GM12892 (cell line): Measurements from ENCODE around the gene FBXW12.

Source experiments
- DNase-seq: peaks from one replicate; pipeline ENCODE4 v3.0.0; 2011; ENCODE audit not compliant: insufficient read length
- FAIRE-seq: peaks from 2 replicates; lab custom pipeline; 2011; peaks lifted over from hg19 to GRCh38; lab: Jason Lieb, UNC
- POLR2A ChIP-seq: IDR thresholded peaks from 2 replicates; pipeline ENCODE4 v1.6.1; 2011; ENCODE audit warnings: low read depth, low read length, control low read depth
- POLR2AphosphoS5 ChIP-seq: IDR thresholded peaks from 2 replicates; pipeline ENCODE4 v1.6.1; 2011; ENCODE audit warnings: low read depth, low read length, control low read depth
- TAF1 ChIP-seq: IDR thresholded peaks from 2 replicates; pipeline ENCODE4 v1.6.1; 2011; ENCODE audit warnings: low read depth, mild to moderate bottlenecking, control low read depth, low read length, borderline replicate concordance

Gene FBXW12

DNA sequence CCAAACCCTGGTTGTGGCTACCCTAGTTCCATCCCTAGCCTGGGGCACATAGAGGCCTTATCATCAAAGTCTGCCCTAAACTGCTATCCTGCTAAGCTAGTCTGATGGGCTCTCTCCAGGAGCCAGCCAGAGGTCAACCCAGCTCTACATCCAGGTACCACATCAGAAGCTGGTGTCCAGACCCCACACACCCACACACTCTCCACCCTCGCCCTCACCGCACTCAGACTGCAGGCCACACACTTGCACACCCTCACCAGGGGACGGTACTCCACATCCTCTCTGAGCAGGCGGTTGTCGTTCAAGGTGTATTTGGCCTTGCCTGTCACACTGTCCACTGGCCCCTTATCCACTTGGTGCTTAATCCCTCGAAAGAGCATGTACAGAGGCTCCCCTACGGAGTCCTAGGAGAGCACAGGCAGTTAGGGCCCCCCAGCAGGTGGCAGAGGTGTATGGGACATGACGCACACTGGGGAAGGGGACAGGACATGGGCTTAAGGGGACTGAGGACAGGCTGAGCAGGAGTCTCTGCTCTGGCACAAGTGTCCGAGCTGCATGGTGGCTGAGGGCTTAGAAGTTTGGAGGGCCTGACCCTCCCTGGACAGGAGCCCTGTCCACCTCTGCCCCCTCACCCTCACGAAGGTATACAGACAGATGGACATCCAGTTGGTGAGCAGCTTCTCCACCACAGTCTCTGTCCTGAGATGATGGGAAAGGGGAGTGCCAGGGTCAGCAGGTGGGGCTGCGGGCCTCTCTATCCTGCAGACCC lies 39.8 kb downstream of the FBXW12 start:
- no peak for TF ChIP-seq POLR2A
- FAIRE-seq (no peak), DNase-seq (no peak)

DNA sequence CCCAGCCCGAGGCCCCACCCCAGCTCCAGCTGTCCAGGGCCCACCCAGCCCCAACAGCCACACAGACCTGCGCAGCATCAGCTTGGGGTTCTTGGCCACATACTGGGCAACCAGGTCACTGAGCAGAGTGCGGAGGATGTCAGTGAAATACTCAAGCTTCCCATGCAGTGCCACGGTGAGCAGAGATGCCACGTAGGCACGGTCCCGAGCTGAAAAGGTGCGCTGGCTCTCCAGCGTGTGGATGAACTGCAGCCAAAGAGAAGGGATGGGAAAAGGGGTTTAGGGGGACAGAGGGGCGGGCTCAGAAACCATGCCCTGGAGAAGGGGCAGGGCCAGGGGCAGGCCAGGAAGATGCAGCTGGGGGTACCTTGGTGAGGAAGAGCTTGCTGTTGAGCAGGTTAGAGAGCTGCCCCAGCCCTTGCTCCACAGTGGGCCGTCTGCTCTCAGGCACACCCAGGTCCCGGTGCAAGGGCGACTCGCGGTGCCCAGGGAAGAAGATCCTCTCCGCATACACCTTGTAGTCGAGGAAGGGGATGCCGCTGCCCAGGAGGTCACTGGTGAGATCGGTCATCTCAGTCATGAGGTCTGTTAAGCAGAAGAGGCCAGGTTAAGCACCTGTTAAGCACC lies 40.5 kb downstream of the FBXW12 start:
- TF ChIP-seq TAF1 (no peak), POLR2AphosphoS5 (no peak), POLR2A (no peak)
- DNase-seq (no peak), FAIRE-seq (no peak)

DNA sequence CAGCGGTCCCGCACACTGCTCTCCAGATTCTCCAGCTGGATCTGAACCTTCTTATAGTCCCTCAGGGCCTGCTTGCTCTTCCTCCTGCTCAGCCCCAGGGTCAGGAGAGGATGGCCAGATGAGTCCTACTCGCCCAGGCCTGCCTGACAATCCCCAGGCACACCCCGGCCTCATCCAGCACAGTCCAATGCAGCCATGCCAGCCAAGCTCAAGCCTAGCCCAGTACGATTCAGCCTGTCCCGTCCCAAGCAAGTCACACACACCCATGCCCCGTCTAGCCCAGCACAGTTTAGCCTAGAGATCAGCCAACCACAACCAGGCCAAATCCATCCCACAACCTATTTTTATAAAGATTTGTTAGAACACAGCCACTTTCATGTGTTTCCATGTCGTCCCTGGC lies 41.1 kb downstream of the FBXW12 start:
- DNase-seq (no peak), FAIRE-seq (no peak)
- TF ChIP-seq POLR2A (no peak), TAF1 (no peak), POLR2AphosphoS5 (no peak)

DNA sequence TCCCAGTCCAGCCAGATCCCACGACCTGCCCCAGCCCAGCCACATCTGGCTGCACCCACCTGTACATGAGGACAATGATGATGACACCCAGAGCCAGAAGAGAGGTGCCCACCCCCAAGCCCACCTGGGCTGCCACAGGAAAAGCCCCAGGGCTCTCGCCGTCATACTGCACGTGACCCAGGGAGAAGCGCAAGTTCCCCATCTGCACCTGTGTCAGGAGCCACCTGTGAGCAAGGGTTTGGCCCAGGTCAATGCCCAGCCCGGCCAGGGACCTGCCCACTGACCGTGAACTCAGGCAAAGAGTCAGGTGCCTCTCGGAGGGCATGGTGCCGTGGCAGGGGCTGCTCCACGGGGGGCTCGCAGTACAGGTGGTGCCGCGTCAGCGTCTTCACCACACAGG lies 41.6 kb downstream of the FBXW12 start:
- TF ChIP-seq TAF1 (no peak), POLR2A (no peak), POLR2AphosphoS5 (no peak)
- DNase-seq = no peak
- no peak for FAIRE-seq

DNA sequence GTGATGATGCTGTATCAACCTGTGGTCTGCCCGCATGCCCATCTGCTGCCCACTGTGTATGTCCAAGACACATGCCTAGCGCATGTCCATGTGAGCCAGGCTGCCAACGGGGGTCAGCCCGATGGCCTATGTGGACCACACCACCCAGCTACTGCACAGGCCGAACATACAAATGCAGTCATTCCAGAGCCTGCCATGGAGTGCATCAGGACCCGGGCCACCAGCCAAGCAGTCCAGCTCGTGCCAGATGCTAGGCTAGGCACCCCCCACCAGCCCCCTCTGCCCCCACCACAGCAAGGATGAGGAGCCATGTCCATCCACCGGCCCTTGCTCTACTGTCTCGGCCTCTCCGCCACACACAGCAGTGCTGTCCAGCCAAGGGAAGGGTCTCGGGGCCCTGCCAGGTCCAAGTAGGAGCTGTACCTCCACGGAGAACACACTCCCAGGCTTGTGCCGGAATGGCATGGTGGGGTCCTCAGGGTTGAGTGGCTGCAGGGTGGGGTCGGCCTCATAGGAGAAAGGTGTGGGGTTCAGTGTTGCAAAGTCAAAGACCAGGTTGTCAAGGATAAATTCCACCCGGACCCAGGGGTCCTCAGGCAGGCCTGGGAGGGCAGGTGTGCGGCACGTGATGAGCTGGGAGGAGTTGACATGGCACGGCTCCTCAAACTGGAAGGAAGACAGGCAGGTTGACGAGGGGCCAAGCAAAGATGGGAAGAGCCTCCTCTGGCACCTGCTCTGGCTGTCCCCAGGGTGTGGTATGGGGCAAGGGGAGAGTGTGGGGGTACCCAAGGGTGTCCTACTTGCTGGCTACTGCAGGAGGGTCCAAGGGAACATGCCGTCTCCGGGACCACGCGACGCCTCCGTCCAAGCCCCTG lies 42.6 kb downstream of the FBXW12 start:
- FAIRE-seq = no peak

DNA sequence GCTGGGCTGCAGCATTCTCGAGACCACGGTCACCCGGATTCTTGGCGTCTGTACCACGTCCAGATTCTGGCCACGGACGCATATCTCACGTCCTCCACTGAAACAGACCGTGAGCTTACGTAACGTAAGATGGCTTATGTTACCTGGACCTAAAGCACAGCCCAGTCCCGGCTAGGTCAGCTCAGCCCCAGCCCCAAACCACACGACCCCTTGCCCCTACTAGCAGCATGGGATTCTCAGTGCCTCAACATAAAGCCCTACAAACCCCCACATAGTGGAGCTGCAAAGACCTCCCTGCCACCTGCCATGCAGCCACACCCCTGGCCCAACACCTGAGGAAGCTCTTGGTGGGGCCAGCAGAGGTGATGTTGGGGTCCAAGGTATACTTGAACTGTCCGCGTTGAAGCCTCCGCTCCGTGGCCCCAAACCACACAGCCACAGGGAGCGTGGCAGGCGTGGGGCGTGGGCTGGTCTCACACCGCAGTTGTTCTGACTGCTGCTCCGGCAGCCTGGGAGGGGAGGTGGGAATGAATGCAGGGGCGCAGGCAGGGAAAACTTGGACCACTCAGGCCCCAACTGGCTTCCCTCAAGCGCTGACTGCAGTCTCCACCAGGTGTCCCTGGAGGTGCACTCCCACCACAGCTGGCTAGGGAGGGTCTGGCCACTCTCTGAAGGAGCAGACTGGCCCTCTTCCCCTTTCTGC lies 43.4 kb downstream of the FBXW12 start:
- no peak for FAIRE-seq
- TF ChIP-seq TAF1 (no peak), POLR2AphosphoS5 (no peak), POLR2A (no peak)
- no peak for DNase-seq

More for the DNA sequence above, 42.6 kb downstream of the FBXW12 start:
- no peak for DNase-seq
- TF ChIP-seq TAF1 (no peak), POLR2AphosphoS5 (no peak), POLR2A (no peak)

DNA sequence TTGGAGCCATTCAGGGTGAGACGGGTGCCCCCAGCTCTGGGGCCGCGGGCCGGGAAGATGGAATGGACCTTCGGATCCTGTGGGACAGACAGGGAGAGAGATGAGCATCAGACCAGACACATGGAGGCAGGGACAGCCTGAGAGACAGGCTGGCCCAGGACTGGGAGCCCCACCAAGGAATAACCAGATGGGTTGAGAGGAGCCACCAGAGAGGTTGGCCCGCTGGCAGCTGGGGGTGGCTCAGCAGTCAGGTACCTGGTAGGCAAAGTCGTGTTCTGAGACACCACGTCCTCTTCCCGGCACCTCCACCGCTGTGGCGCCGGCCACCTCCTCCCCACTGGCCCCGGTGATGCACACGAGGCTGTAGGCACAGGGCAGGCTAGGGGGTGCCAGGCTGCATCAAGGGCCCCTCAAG lies 44.1 kb downstream of the FBXW12 start:
- FAIRE-seq (no peak), DNase-seq (no peak)
- TF ChIP-seq POLR2A (no peak), POLR2AphosphoS5 (no peak), TAF1 (no peak)

DNA sequence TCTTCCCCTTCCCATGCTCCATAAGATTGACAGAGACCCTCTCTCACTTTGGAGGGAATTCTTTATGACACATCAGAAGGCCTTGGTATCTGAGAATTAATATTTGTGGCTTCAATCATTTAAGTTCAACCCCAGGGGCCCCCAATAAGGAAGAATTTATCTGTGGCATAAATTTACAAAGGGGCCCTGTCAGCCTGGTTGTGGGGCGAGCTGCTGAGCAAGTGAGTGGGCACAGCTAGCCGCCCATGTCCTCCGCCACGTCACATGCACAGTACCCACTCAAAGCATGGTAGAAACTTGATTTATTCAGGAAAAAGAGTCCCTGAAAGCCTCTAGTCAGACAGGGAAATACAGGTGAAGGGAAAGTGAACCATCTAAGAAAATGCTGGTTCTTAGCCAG lies 44.5 kb downstream of the FBXW12 start:
- TF ChIP-seq TAF1 (no peak), POLR2A (no peak), POLR2AphosphoS5 (no peak)
- FAIRE-seq (no peak), DNase-seq (no peak)

DNA sequence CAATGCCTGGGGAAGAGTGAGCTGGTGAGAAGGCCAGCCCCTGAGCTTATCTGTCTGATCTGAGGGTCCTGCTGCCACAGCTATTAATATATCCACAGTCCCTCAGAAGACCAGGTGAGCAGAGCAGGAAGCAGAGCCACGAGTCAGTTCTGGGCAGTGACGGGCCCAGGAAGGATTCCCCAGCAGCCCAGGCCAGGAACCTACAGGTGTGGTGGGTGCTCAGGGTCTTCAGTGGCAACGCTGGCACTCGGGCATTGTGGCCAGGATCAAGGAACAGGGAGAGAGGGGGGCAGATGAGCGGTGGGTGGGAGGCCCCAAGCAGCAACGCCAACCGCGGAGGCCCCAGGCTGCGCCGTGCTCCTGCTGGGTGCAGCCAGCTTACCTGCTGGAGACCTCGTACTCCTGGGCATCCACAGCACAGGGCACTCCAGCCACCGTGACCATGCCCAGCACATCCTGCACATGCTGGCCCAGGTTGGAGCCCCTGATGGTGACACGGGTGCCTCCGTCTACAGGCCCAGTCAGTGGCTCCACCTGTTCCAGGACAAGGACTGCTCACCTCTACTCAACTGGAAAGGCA lies 45.6 kb downstream of the FBXW12 start:
- TF ChIP-seq POLR2AphosphoS5 (no peak), POLR2A (no peak), TAF1 (no peak)
- FAIRE-seq = no peak
- no peak for DNase-seq

DNA sequence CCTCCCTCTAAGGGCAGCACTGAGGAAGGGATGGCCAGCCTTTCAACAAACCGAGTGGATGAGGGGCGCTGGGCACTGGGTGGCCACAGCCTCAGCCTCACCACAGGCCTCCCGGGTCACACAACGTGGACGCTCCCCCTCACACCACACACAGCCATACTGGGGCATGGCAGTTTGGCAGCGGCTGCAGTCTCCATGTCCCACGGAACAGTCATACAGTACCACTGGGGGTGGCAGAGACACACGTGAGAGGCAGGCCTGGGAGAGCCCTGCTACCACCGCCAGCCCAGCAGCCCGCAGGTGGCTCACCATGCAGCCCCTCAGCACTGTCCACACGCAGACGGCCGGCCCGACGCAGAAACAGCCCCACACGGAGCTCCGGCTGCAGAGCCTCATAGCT lies 46.1 kb downstream of the FBXW12 start:
- no peak for FAIRE-seq
- DNase-seq = no peak
- TF ChIP-seq POLR2A (no peak), TAF1 (no peak), POLR2AphosphoS5 (no peak)
